HEK293T (cell line): ENCODE measurements around the gene LTBP1.

ENCODE experiments used
- CTCF ChIA-PET: fragments of 350-600 bp; formaldehyde crosslinking; extraction: SDS; loops from one replicate; lab custom pipeline; 2021; ENCODE audit warnings: antibody characterized with exemption, inconsistent platforms; lab: Yijun Ruan, JAX
- POLR2A ChIA-PET: fragments of 350-600 bp; formaldehyde crosslinking; extraction: SDS; loops from one replicate; lab custom pipeline; 2020; ENCODE audit warnings: antibody characterized with exemption, inconsistent platforms; lab: Yijun Ruan, JAX
- DNase-seq: peaks from one replicate; pipeline ENCODE4 v3.0.0; 2012; ENCODE audit warnings: mixed read lengths; ENCODE audit errors: extremely low spot score
- ARNT ChIP-seq: fragments of 450-650 bp; IDR thresholded peaks from 2 replicates; pipeline ENCODE4 v1.6.1; 2017; ENCODE audit warnings: mild to moderate bottlenecking
- BHLHE40 ChIP-seq: fragments of 450-650 bp; IDR thresholded peaks from 2 replicates; pipeline ENCODE4 v1.6.1; 2016; ENCODE audit warnings: mild to moderate bottlenecking, moderate library complexity, borderline replicate concordance
- CTBP1 ChIP-seq: fragments of 450-650 bp; IDR thresholded peaks from 2 replicates; pipeline ENCODE4 v1.6.1; 2016; ENCODE audit warnings: borderline replicate concordance
- ELF4 ChIP-seq: fragments of 450-650 bp; IDR thresholded peaks from 2 replicates; pipeline ENCODE4 v1.6.1; 2017; ENCODE audit warnings: antibody characterized with exemption
- FOXA1 ChIP-seq: fragments of 450-650 bp; IDR thresholded peaks from 2 replicates; pipeline ENCODE4 v1.6.1; 2016; ENCODE audit warnings: mild to moderate bottlenecking
- FOXK2 ChIP-seq: fragments of 450-650 bp; IDR thresholded peaks from 2 replicates; pipeline ENCODE4 v1.6.1; 2016; ENCODE audit warnings: mild to moderate bottlenecking
- FOXM1 ChIP-seq: fragments of 450-650 bp; IDR thresholded peaks from 2 replicates; pipeline ENCODE4 v1.6.1; 2017; ENCODE audit warnings: mild to moderate bottlenecking, borderline replicate concordance
- HDGF ChIP-seq: fragments of 450-650 bp; IDR thresholded peaks from 2 replicates; pipeline ENCODE4 v1.6.1; 2017; ENCODE audit warnings: antibody characterized with exemption, borderline replicate concordance
- L3MBTL2 ChIP-seq: fragments of 450-650 bp; conservative IDR thresholded peaks from 2 replicates; pipeline ENCODE4 v1.6.1; 2016; ENCODE audit warnings: mild to moderate bottlenecking
- LEF1 ChIP-seq: fragments of 450-650 bp; IDR thresholded peaks from 2 replicates; pipeline ENCODE4 v1.6.1; 2017; ENCODE audit warnings: mild to moderate bottlenecking, borderline replicate concordance
- NFRKB ChIP-seq: fragments of 450-650 bp; IDR thresholded peaks from 2 replicates; pipeline ENCODE4 v1.6.1; 2016; ENCODE audit warnings: mild to moderate bottlenecking, moderate library complexity
- PKNOX1 ChIP-seq: fragments of 450-650 bp; IDR thresholded peaks from 2 replicates; pipeline ENCODE4 v1.6.1; 2016
- SP1 ChIP-seq: fragments of 450-650 bp; IDR thresholded peaks from 2 replicates; pipeline ENCODE4 v1.6.1; 2017
- SUZ12 ChIP-seq: fragments of 450-650 bp; IDR thresholded peaks from 2 replicates; pipeline ENCODE4 v1.6.1; 2016; ENCODE audit warnings: mild to moderate bottlenecking
- TARDBP ChIP-seq: fragments of 450-650 bp; IDR thresholded peaks from 2 replicates; pipeline ENCODE4 v1.6.1; 2016
- ZNF384 ChIP-seq: fragments of 450-650 bp; IDR thresholded peaks from 2 replicates; pipeline ENCODE4 v1.6.1; 2016

Gene LTBP1

GRCh38 chr2:33204945-33205344 lies 258.2 kb downstream of the LTBP1 start:
- ChIA-PET CTCF (no interaction called here), POLR2A (no interaction called here)
- TF ChIP-seq HDGF: no peak
- no peak for TF ChIP-seq FOXM1
- TF ChIP-seq NFRKB: no peak
- TF ChIP-seq PKNOX1: no peak
- no peak for TF ChIP-seq L3MBTL2
- no peak for TF ChIP-seq ELF4
- no peak for TF ChIP-seq TARDBP
- TF ChIP-seq CTBP1: no peak
- TF ChIP-seq ARNT: no peak
- no peak for TF ChIP-seq FOXA1
- TF ChIP-seq SUZ12: no peak
- TF ChIP-seq BHLHE40: no peak
- no peak for TF ChIP-seq LEF1
- TF ChIP-seq FOXK2: no peak
- TF ChIP-seq SP1: no peak
- no peak for TF ChIP-seq ZNF384
- DNase-seq: no peak

GRCh38 chr2:33205693-33206434 lies 259.1 kb downstream of the LTBP1 start:
- TF ChIP-seq TARDBP: no peak
- TF ChIP-seq NFRKB: no peak
- TF ChIP-seq CTBP1: no peak
- TF ChIP-seq BHLHE40: no peak
- no peak for TF ChIP-seq FOXK2
- TF ChIP-seq ZNF384: no peak
- no peak for TF ChIP-seq LEF1
- TF ChIP-seq SUZ12: no peak
- TF ChIP-seq PKNOX1: no peak
- TF ChIP-seq FOXA1: no peak
- ChIA-PET CTCF (no interaction called here), POLR2A (no interaction called here)

GRCh38 chr2:33207151-33207740 lies 260.5 kb downstream of the LTBP1 start:
- CTCF ChIA-PET: no interaction called here
- TF ChIP-seq SUZ12 (no peak), TARDBP (no peak), L3MBTL2 (no peak), FOXM1 (no peak)
- DNase-seq: no peak
- POLR2A ChIA-PET: no interaction called here

More at GRCh38 chr2:33205693-33206434, 259.1 kb downstream of the LTBP1 start:
- no peak for DNase-seq

- CTCF ChIA-PET: no interaction called here
- no peak for DNase-seq
- no peak for TF ChIP-seq HDGF
- TF ChIP-seq PKNOX1: no peak
- TF ChIP-seq FOXK2: no peak
- TF ChIP-seq CTBP1: no peak
- TF ChIP-seq SUZ12: no peak
- TF ChIP-seq TARDBP: no peak
- no peak for TF ChIP-seq SP1
- TF ChIP-seq ZNF384: no peak
- no peak for TF ChIP-seq NFRKB
- TF ChIP-seq L3MBTL2: no peak
- TF ChIP-seq BHLHE40: no peak
- no peak for TF ChIP-seq FOXA1
- no peak for TF ChIP-seq ELF4
- no peak for TF ChIP-seq ARNT
- no peak for TF ChIP-seq FOXM1
- POLR2A ChIA-PET: no interaction called here
Measured at GRCh38 chr2:33208400-33208799, 261.6 kb downstream of the LTBP1 start.

- TF ChIP-seq PKNOX1: no peak
- TF ChIP-seq NFRKB: no peak
- TF ChIP-seq BHLHE40: no peak
- ChIA-PET CTCF (no interaction called here), POLR2A (no interaction called here)
- no peak for DNase-seq
Measured at GRCh38 chr2:33209976-33210375, 263.2 kb downstream of the LTBP1 start.

GRCh38 chr2:33210626-33211025 lies 263.9 kb downstream of the LTBP1 start:
- ChIA-PET CTCF (no interaction called here), POLR2A (no interaction called here)
- no peak for DNase-seq
- TF ChIP-seq FOXM1 (no peak), BHLHE40 (no peak), L3MBTL2 (no peak), PKNOX1 (no peak), LEF1 (no peak), FOXA1 (no peak), ZNF384 (no peak)
